Smooth muscle cell (in vitro differentiated cells): ENCODE data around the gene TENM4. TPM values are rescaled to one million over a fixed set of nuclear protein-coding genes. Genes with fewer than 3 reads are reported as not detected.
"Not testable (repeated sequence)": the region's sequence is repeated elsewhere in the genome, so short reads cannot be mapped to it uniquely, and the experiment has no call there.

ENCODE experiments used
- DNase-seq: peaks from one replicate; lab custom pipeline; 2025; ENCODE audit not compliant: unreplicated experiment; lab: John Stamatoyannopoulos, UW
- H2AFZ ChIP-seq: fragments of 200-600 bp; sonication (generic); 2 replicates; pipeline ENCODE4 v1.6.0; 2016; ENCODE audit warnings: antibody characterized with exemption, low read depth, mild to moderate bottlenecking
- H3F3A ChIP-seq: fragments of 200-600 bp; sonication (generic); 2 replicates; pipeline ENCODE4 v1.6.0; 2017; ENCODE audit warnings: antibody characterized with exemption, low read depth
- H3K27ac ChIP-seq: fragments of 200-600 bp; sonication (generic); 2 replicates; pipeline ENCODE4 v1.5.1; 2016; ENCODE audit warnings: low read depth, mild to moderate bottlenecking
- H3K27me3 ChIP-seq: fragments of 200-600 bp; sonication (generic); 2 replicates; pipeline ENCODE4 v1.6.1; 2016; ENCODE audit warnings: low read depth, mild to moderate bottlenecking
- H3K36me3 ChIP-seq: fragments of 200-600 bp; sonication (generic); 2 replicates; pipeline ENCODE4 v1.5.1; 2016; ENCODE audit warnings: low read depth
- H3K4me1 ChIP-seq: fragments of 200-600 bp; sonication (generic); 2 replicates; pipeline ENCODE4 v1.5.1; 2016; ENCODE audit warnings: low read depth
- H3K4me2 ChIP-seq: fragments of 200-600 bp; sonication (generic); 2 replicates; pipeline ENCODE4 v1.6.0; 2016; ENCODE audit warnings: mild to moderate bottlenecking
- H3K4me3 ChIP-seq: fragments of 200-600 bp; sonication (generic); 2 replicates; pipeline ENCODE4 v1.5.1; 2016; ENCODE audit warnings: mild to moderate bottlenecking
- H3K79me2 ChIP-seq: fragments of 200-600 bp; sonication (generic); 2 replicates; pipeline ENCODE4 v1.6.0; 2016; ENCODE audit warnings: low read depth, mild to moderate bottlenecking
- H3K9ac ChIP-seq: fragments of 200-600 bp; sonication (generic); 2 replicates; pipeline ENCODE4 v1.6.0; 2016; ENCODE audit warnings: low read depth
- H3K9me3 ChIP-seq: fragments of 200-600 bp; sonication (generic); replicated peaks from 2 replicates; pipeline ENCODE4 v1.5.1; 2016; ENCODE audit warnings: low read depth
- H4K20me1 ChIP-seq: fragments of 200-600 bp; sonication (generic); 2 replicates; pipeline ENCODE4 v1.6.0; 2016; ENCODE audit warnings: low read depth
- CTCF ChIP-seq: fragments of 200-600 bp; sonication (generic); IDR thresholded peaks from 2 replicates; pipeline ENCODE4 v1.5.1; 2017; ENCODE audit warnings: borderline replicate concordance, mild to moderate bottlenecking, antibody characterized with exemption; ENCODE audit not compliant: insufficient read depth, poor library complexity, severe bottlenecking
- WGBS: methylation state at CpG from one replicate; pipeline ENCODE4 v1.1.7; 2016; ENCODE audit warnings: low lambda C conversion rate; 5-methylcytosine and 5-hydroxymethylcytosine counted together
- polyA plus RNA-seq: library from polyadenylated mRNA; unstranded; fragments of >200 nt; fragmentation: Nextera tagmentation; extraction: Ambion mirVana; gene quantifications from 2 replicates; pipeline ENCODE4 v1.2.1, GENCODE V29; 2016
- total RNA-seq: library from RNA; depleted of rRNA; stranded (reverse); fragments of >200 nt; gene quantifications from 2 replicates; pipeline ENCODE4 v1.2.3, GENCODE V29; 2014

TENM4 gene
- total and polyA plus RNA-seq, 2 experiments from 2014 or later, result 31.6 to 38.2 TPM

GRCh38 chr11:79195209-79195608, 245.6 kb downstream of the TENM4 start:
- Histone ChIP-seq H3K27ac (no peak overlapping the region), H3K9me3 (no peaks in the 10 kb centered on the region), H3F3A (no peaks in the 10 kb centered on the region), H4K20me1 (no peaks in the 10 kb centered on the region), H3K9ac (no peak overlapping the region), H2AFZ (no peak overlapping the region), H3K79me2 (no peaks in the 10 kb centered on the region), H3K27me3 (no peaks in the 10 kb centered on the region), H3K4me3 (no peak overlapping the region), H3K4me2 (no peak overlapping the region), H3K4me1 (no peaks in the 10 kb centered on the region), H3K36me3 (no peaks in the 10 kb centered on the region)
- no peak for TF ChIP-seq CTCF
- DNase-seq, result no peak
- WGBS, result 96% methylated on average over 4 of the region's 4 CpGs

- H3K36me3 ChIP-seq, result no peaks in the 10 kb centered on the region
- H2AFZ ChIP-seq, result no peak overlapping the region
- H4K20me1 ChIP-seq, result no peaks in the 10 kb centered on the region
- H3K9me3 ChIP-seq, result no peaks in the 10 kb centered on the region
- no peaks in the 10 kb centered on the region for H3K79me2 ChIP-seq
- 97% methylated on average over 7 of the region's 7 CpGs for WGBS
- no peak overlapping the region for H3K9ac ChIP-seq
- H3K27me3 ChIP-seq, result no peaks in the 10 kb centered on the region
- DNase-seq, result no peak
- H3K4me2 ChIP-seq, result no peak overlapping the region
- TF ChIP-seq CTCF, result no peak
- H3K27ac ChIP-seq, result no peak overlapping the region
- H3F3A ChIP-seq, result no peaks in the 10 kb centered on the region
- H3K4me1 ChIP-seq, result no peaks in the 10 kb centered on the region
- no peak overlapping the region for H3K4me3 ChIP-seq
These were observed 247.0 kb downstream of the TENM4 start for GRCh38 chr11:79193663-79194310.

- H2AFZ ChIP-seq, result no peak overlapping the region
- 89% methylated on average over 2 of the region's 2 CpGs for WGBS
- TF ChIP-seq CTCF, result no peak
- no peaks in the 10 kb centered on the region for H3K27me3 ChIP-seq
- no peaks in the 10 kb centered on the region for H4K20me1 ChIP-seq
- no peak overlapping the region for H3K9ac ChIP-seq
- no peak for DNase-seq
- no peaks in the 10 kb centered on the region for H3F3A ChIP-seq
- no peak overlapping the region for H3K27ac ChIP-seq
- H3K4me1 ChIP-seq, result no peaks in the 10 kb centered on the region
- H3K36me3 ChIP-seq, result no peaks in the 10 kb centered on the region
- no peak overlapping the region for H3K4me2 ChIP-seq
- no peaks in the 10 kb centered on the region for H3K9me3 ChIP-seq
- no peak overlapping the region for H3K4me3 ChIP-seq
- H3K79me2 ChIP-seq, result no peaks in the 10 kb centered on the region
These were observed 248.0 kb downstream of the TENM4 start for GRCh38 chr11:79192836-79193235.

GRCh38 chr11:79191716-79192115, 249.1 kb downstream of the TENM4 start:
- not testable (repeated sequence) for H3K9me3 ChIP-seq, H3K27ac ChIP-seq, DNase-seq, H3K36me3 ChIP-seq, H3K4me1 ChIP-seq, H3F3A ChIP-seq, H3K4me3 ChIP-seq, H4K20me1 ChIP-seq, H3K79me2 ChIP-seq, H3K4me2 ChIP-seq, H3K9ac ChIP-seq, H3K27me3 ChIP-seq, H2AFZ ChIP-seq
- 100% methylated on average over 9 of the region's 29 CpGs for WGBS

GRCh38 chr11:79190553-79190952, 250.3 kb downstream of the TENM4 start:
- H4K20me1 ChIP-seq, H3K4me3 ChIP-seq, H2AFZ ChIP-seq, DNase-seq, H3K4me1 ChIP-seq, H3K79me2 ChIP-seq, H3K27ac ChIP-seq, H3F3A ChIP-seq, H3K27me3 ChIP-seq, H3K4me2 ChIP-seq, H3K9ac ChIP-seq, H3K9me3 ChIP-seq, H3K36me3 ChIP-seq: not testable (repeated sequence)
- WGBS, result 93% methylated on average over 1 of the region's 10 CpGs
